Activated CD8-positive, alpha-beta memory T cell treated with anti-CD3 and anti-CD28 coated beads, Interleukin-2, amount 10 ng/mL, durations not matched to agents 7 days and 5 days (primary cell): ENCODE results near the gene TMEM94. TPM values are rescaled to one million over a fixed set of nuclear protein-coding genes. Genes with fewer than 3 reads are reported as not detected.

Experiments used
- ATAC-seq: fragments of 150-1000 bp; cut with Tn5 transposase; one replicate; pipeline ENCODE4 v1.10.0; 2021; ENCODE audit warnings: moderate library complexity
- CTCF ChIA-PET: fragments of 350-600 bp; sonication (Branson Sonifier 250); formaldehyde crosslinking; loops from one replicate; lab custom pipeline; 2021; ENCODE audit warnings: antibody characterized with exemption; lab: Charles Lee
- DNase-seq: peaks from one replicate; pipeline ENCODE4 v3.0.0-alpha.2; 2020
- H3K27ac Mint-ChIP-seq: one replicate; pipeline ENCODE4 v1.8.0; 2021; ENCODE audit warnings: mild to moderate bottlenecking, mixed read lengths
- H3K27me3 Mint-ChIP-seq: one replicate; pipeline ENCODE4 v1.8.0; 2021; ENCODE audit warnings: mixed read lengths
- H3K36me3 Mint-ChIP-seq: one replicate; pipeline ENCODE4 v1.8.0; 2021; ENCODE audit warnings: mild to moderate bottlenecking, mixed read lengths
- H3K4me1 Mint-ChIP-seq: one replicate; pipeline ENCODE4 v1.8.0; 2021; ENCODE audit warnings: mixed read lengths
- H3K4me3 Mint-ChIP-seq: one replicate; pipeline ENCODE4 v1.8.0; 2021; ENCODE audit warnings: mild to moderate bottlenecking, moderate library complexity, mixed read lengths
- H3K9me3 Mint-ChIP-seq: one replicate; pipeline ENCODE4 v1.8.0; 2022; ENCODE audit warnings: low read depth, mixed read lengths
- total RNA-seq, 2 experiments: library from RNA; stranded (reverse); gene quantifications; one replicate each; pipeline ENCODE4 v1.2.3, GENCODE V29; 2021

The TMEM94 gene
- 100 to 1,000 TPM in 1 of 2 experiments, 10 to 100 TPM in 1; 83.7 to 106 TPM for total RNA-seq

GRCh38 chr17:75456417-75457046 is at the start of gene TMEM94:
TSS of gene TMEM94 (plus strand) at chr17:75456635. CDS start at chr17:75471906, 15,271 bp downstream.
- peak; percentile 96 for DNase-seq
- Mint-ChIP-seq H3K4me3 (peak within 1 kb of the TSS; percentile 86), H3K9me3 (no peaks in the 10 kb centered on the region), H3K27ac (peak within 1 kb of the TSS; percentile 83), H3K36me3 (no peaks in the 10 kb centered on the region), H3K27me3 (no peaks in the 10 kb centered on the region), H3K4me1 (peaks cover 43% of the 10 kb centered on the region)
- CTCF ChIA-PET = interaction anchor here (0.9 to 4.1 kb wide), 13 partner anchors 8 to 342 kb away, joined by 3 to 23 read pairs (median 5); partner anchors contain the start of genes MIF4GD, SLC25A19 and TSEN54
- peak; percentile 99 for ATAC-seq

GRCh38 chr17:75407655-75408352 is 48.6 kb upstream of the TMEM94 start:
- CTCF ChIA-PET = interaction anchor here (1.3 to 2.3 kb wide), 4 partner anchors 85 to 175 kb away, joined by 3 to 11 read pairs (median 7); partner anchors contain the start of genes MIF4GD and SLC25A19
- H3K27ac Mint-ChIP-seq = no peak overlapping the region
- DNase-seq (no peak), ATAC-seq (no peak)
- H3K4me3 Mint-ChIP-seq = no peak overlapping the region
- peaks cover 5% of the 10 kb centered on the region for H3K36me3 Mint-ChIP-seq
- no peaks in the 10 kb centered on the region for H3K27me3 Mint-ChIP-seq
- no peaks in the 10 kb centered on the region for H3K9me3 Mint-ChIP-seq
- peaks cover 45% of the 10 kb centered on the region for H3K4me1 Mint-ChIP-seq

GRCh38 chr17:75410141-75410540 is 46.3 kb upstream of the TMEM94 start:
- CTCF ChIA-PET = interaction anchor here (1.0 to 2.3 kb wide), 4 partner anchors 87 to 140 kb away, joined by 4 to 11 read pairs (median 8); partner anchors contain the start of genes MIF4GD and SLC25A19
- no peak overlapping the region for H3K27ac Mint-ChIP-seq
- no peaks in the 10 kb centered on the region for H3K36me3 Mint-ChIP-seq
- H3K4me3 Mint-ChIP-seq = no peak overlapping the region
- H3K27me3 Mint-ChIP-seq = peaks cover 11% of the 10 kb centered on the region
- no peaks in the 10 kb centered on the region for H3K9me3 Mint-ChIP-seq
- H3K4me1 Mint-ChIP-seq = peaks cover 39% of the 10 kb centered on the region
- ATAC-seq (no peak), DNase-seq (no peak)

- Mint-ChIP-seq H3K36me3 (no peaks in the 10 kb centered on the region), H3K27ac (peak overlapping the region; percentile 59), H3K9me3 (no peaks in the 10 kb centered on the region), H3K4me1 (peaks cover 30% of the 10 kb centered on the region), H3K4me3 (no peak overlapping the region), H3K27me3 (peaks cover 11% of the 10 kb centered on the region)
- DNase-seq (no peak), ATAC-seq (no peak)
- CTCF ChIA-PET = interaction anchor here (0.6 to 2.3 kb wide), 33 partner anchors 8 to 473 kb away, joined by 3 to 36 read pairs (median 5); partner anchors contain the start of genes GGA3, MIF4GD, MRPS7 and NT5C
Measured at GRCh38 chr17:75411328-75412067, 44.9 kb upstream of the TMEM94 start.

GRCh38 chr17:75412455-75413317 is 43.7 kb upstream of the TMEM94 start:
- H3K9me3 Mint-ChIP-seq = no peaks in the 10 kb centered on the region
- no peaks in the 10 kb centered on the region for H3K36me3 Mint-ChIP-seq
- H3K4me1 Mint-ChIP-seq = peaks cover 27% of the 10 kb centered on the region
- ATAC-seq (peak; percentile 90), DNase-seq (peak; percentile 83)
- H3K27ac Mint-ChIP-seq = peak overlapping the region; percentile 66
- peaks cover 16% of the 10 kb centered on the region for H3K27me3 Mint-ChIP-seq
- CTCF ChIA-PET = interaction anchor here (0.6 to 2.3 kb wide), 55 partner anchors 9 to 474 kb away, joined by 3 to 36 read pairs (median 5); partner anchors contain the start of genes GGA3, MIF4GD, MRPS7 and NT5C
- peak overlapping the region; percentile 31 for H3K4me3 Mint-ChIP-seq

GRCh38 chr17:75414488-75414887 is 41.9 kb upstream of the TMEM94 start:
- no peaks in the 10 kb centered on the region for H3K36me3 Mint-ChIP-seq
- no peak overlapping the region for H3K4me3 Mint-ChIP-seq
- H3K27me3 Mint-ChIP-seq = peaks cover 22% of the 10 kb centered on the region
- no peaks in the 10 kb centered on the region for H3K9me3 Mint-ChIP-seq
- CTCF ChIA-PET = interaction anchor here (0.7 to 1.2 kb wide), 3 partner anchors 92 to 125 kb away, joined by 3 to 5 read pairs (median 3); partner anchors contain the start of gene SLC25A19
- DNase-seq = no peak
- ATAC-seq = no peak
- H3K4me1 Mint-ChIP-seq = peaks cover 32% of the 10 kb centered on the region
- no peak overlapping the region for H3K27ac Mint-ChIP-seq

GRCh38 chr17:75416006-75416405 is 40.4 kb upstream of the TMEM94 start:
- Mint-ChIP-seq H3K27ac (no peak overlapping the region), H3K27me3 (peaks cover 22% of the 10 kb centered on the region), H3K36me3 (no peaks in the 10 kb centered on the region), H3K4me1 (peaks cover 27% of the 10 kb centered on the region), H3K4me3 (no peak overlapping the region), H3K9me3 (no peaks in the 10 kb centered on the region)
- ATAC-seq = no peak
- CTCF ChIA-PET = interaction anchor here (0.7 kb wide), 1 partner anchor 181 kb away, joined by 3 read pairs; no protein-coding TSS in a partner anchor
- no peak for DNase-seq

- ATAC-seq = no peak
- no peak for DNase-seq
- H3K4me3 Mint-ChIP-seq = no peak overlapping the region
- peaks cover 22% of the 10 kb centered on the region for H3K27me3 Mint-ChIP-seq
- no peak overlapping the region for H3K27ac Mint-ChIP-seq
- no peaks in the 10 kb centered on the region for H3K9me3 Mint-ChIP-seq
- CTCF ChIA-PET = interaction anchor here (0.7 to 1.0 kb wide), 2 partner anchors 303 to 411 kb away, joined by 4 read pairs; no protein-coding TSS in a partner anchor
- peaks cover 17% of the 10 kb centered on the region for H3K4me1 Mint-ChIP-seq
- H3K36me3 Mint-ChIP-seq = no peaks in the 10 kb centered on the region
Measured at GRCh38 chr17:75417054-75417580, 39.3 kb upstream of the TMEM94 start.

- Mint-ChIP-seq H3K4me1 (peaks cover 7% of the 10 kb centered on the region), H3K9me3 (no peaks in the 10 kb centered on the region), H3K27me3 (peaks cover 22% of the 10 kb centered on the region), H3K27ac (no peak overlapping the region), H3K4me3 (no peak overlapping the region), H3K36me3 (no peaks in the 10 kb centered on the region)
- CTCF ChIA-PET = interaction anchor here (1.3 to 2.5 kb wide), 3 partner anchors 10 to 98 kb away, joined by 6 to 7 read pairs (median 7); partner anchors contain the start of gene TSEN54
- DNase-seq = no peak
- no peak for ATAC-seq
Measured at GRCh38 chr17:75418531-75418930, 37.9 kb upstream of the TMEM94 start.

- Mint-ChIP-seq H3K27me3 (peaks cover 29% of the 10 kb centered on the region), H3K9me3 (no peaks in the 10 kb centered on the region)
- ATAC-seq = no peak
Measured at GRCh38 chr17:75428543-75429469, 27.6 kb upstream of the TMEM94 start.

More at GRCh38 chr17:75428543-75429469, 27.6 kb upstream of the TMEM94 start:
- Mint-ChIP-seq H3K4me3 (no peak overlapping the region), H3K27ac (no peak overlapping the region), H3K4me1 (peaks cover 12% of the 10 kb centered on the region), H3K36me3 (no peaks in the 10 kb centered on the region)
- CTCF ChIA-PET = interaction anchor here (1.1 to 3.5 kb wide), 8 partner anchors 10 to 325 kb away, joined by 3 to 13 read pairs (median 5); partner anchors contain the start of genes SMIM5 and TSEN54
- DNase-seq = no peak
